HG03196 (cell line): ENCODE measurements around the gene ZNF394.
A peak's percentile ranks its signal among the peaks of the same experiment; 100 is the strongest.
"Not testable (repeated sequence)": the region's sequence is repeated elsewhere in the genome, so short reads cannot be mapped to it uniquely, and the experiment has no call there.

Source experiments
- ATAC-seq: cut with Tn5 transposase; IDR thresholded peaks from one replicate; pipeline ENCODE4 v1.9.1; 2021; ENCODE audit not compliant: unreplicated experiment

ZNF394 gene

DNA sequence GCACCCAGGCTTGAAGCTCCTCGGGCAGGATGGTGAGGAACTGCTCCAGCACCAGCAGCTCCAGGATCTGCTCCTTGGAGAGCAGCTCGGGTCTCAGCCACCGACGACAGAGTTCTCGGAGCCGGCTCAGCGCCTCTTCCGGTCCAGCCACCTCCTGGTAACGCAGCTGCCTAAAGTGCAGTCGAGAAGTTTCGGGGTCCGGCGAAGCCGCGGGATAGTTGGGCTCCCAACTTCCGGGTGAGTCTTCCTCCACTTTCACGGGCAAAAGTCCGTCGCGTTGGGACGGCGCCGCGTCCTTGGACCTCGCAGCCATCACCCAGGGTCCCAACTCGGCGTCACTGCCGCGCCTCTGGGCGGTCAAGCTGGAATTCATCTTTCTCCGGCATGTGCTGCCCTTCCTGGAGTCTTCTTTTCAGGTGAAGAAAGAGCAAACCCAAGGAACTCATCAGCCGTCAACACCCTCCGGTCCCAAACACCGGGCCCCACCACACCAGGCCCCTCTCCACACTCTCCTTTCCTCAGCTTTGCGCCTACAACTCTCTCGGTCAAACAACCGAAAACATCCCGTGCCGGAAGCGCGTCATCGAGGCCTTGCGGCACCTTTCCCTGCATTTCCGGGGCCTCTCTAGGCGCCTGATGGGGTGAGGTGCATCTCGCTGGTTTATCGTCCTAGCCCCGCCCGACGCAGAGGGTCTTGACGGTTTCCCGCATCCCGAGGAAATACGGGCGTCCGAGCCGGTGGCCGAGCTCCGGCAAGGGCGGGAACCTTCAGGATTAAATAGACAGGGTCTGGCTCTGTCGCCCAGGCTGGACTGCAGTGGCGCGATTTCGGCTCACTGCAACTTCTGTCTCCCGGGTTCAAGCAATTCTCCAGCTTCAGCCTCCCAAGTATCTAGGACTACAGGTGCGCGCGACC is at the start of gene ZNF394:
ZNF394 (minus strand) TSS at position 561 of the 916 bp plus-strand sequence; CDS start at position 373, 188 bp downstream.
- ATAC-seq, result peak; percentile 48

DNA sequence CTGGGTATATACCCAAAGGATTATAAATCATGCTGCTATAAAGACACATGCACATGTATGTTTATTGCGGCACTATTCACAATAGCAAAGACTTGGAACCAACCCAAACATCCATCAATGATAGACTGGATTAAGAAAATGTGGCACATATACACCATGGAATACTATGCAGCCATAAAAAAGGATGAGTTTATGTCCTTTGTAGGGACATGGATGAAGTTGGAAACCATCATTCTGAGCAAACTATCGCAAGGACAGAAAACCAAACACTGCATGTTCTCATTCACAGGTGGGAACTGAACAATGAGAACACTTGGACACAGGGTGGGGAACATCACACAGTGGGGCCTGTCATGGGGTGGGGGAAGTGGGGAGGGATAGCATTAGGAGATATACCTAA is 49.5 kb upstream of the ZNF394 start:
- ATAC-seq, result not testable (repeated sequence)

GRCh38 chr7:99545308-99545707 is 45.2 kb upstream of the ZNF394 start:
- ATAC-seq, result not testable (repeated sequence)

- ATAC-seq, result no peak
Measured at GRCh38 chr7:99543916-99544315, 43.8 kb upstream of the ZNF394 start.

DNA sequence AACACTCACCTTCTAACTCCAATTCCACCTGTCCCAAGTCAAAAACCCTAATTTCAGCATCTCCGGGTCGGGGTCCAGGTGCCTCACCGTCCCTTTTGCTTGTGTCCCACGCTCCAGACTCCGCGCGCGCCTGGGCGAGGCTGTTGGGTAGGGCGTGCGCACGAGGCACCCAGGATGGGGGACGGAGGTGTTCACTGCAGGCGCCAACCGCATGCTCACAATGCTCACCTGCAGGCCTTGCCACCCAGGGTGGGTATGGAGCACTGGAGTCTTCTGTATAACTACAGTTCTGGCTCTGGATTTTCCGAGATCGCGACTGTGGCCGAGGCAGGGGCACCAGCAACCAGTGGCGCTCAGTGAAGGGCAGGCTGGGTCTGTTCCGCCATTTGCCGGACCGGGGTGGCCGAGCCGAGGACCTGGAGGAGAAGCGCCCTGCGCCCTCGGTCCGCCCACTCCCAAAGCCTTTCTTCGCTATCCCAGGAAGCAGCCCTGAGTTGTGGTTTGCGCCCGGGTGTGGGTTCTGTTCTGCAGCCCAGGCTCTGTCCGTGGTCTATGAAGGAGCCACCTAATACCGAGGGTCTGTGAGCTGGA is 43.1 kb upstream of the ZNF394 start:
- no peak for ATAC-seq

DNA sequence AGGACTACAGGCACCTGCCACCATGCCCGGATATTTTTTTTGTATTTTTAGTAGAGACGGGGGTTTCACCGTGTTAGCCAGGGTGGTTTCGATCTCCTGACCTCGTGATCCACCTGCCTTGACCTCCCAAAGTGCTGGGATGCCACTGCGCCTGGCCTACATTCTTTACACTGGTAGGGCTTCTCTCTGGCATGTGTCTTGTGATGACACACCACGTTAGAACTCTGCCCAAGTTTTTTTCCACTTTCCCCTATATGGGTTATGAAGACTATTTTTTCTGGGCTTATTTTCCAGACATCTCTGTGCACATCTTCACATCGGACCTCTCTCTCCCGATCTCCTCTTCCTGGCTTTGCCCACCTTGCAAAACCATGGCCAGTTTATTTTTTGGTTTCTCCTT is 41.1 kb upstream of the ZNF394 start:
- ATAC-seq, result no peak

- ATAC-seq, result no peak
Measured at GRCh38 chr7:99540542-99540941, 40.5 kb upstream of the ZNF394 start.

DNA sequence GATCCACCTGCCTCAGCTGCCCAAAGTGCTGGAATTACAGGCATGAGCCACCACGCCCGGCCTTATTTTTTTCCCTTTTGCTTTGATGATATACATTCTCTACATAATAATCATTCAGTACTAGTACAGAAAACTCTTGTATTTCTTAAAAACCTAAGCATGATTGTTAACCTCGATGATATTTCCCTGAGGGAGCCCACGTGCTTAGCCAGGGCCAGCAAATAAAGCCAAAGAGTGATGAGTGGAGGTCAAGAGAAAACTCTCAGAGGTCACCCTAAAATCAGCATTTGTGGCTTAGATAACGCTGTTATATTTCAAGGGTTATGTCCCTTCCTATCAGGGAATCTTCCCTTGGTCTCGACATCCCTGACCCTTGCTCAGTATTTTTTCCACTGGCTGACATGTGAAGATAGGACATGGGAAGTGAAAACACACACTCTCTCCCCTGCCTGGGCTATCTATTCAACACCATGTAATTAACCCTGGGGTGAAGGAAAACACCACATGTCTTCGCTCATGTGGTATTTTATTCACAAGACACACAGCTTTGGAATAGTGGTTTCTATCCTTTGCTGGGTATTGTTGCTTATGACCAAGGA is 39.2 kb upstream of the ZNF394 start:
- no peak for ATAC-seq

GRCh38 chr7:99535667-99536066 is 35.6 kb upstream of the ZNF394 start:
- ATAC-seq, result no peak

GRCh38 chr7:99531354-99531765 is 31.3 kb upstream of the ZNF394 start:
- no peak for ATAC-seq

DNA sequence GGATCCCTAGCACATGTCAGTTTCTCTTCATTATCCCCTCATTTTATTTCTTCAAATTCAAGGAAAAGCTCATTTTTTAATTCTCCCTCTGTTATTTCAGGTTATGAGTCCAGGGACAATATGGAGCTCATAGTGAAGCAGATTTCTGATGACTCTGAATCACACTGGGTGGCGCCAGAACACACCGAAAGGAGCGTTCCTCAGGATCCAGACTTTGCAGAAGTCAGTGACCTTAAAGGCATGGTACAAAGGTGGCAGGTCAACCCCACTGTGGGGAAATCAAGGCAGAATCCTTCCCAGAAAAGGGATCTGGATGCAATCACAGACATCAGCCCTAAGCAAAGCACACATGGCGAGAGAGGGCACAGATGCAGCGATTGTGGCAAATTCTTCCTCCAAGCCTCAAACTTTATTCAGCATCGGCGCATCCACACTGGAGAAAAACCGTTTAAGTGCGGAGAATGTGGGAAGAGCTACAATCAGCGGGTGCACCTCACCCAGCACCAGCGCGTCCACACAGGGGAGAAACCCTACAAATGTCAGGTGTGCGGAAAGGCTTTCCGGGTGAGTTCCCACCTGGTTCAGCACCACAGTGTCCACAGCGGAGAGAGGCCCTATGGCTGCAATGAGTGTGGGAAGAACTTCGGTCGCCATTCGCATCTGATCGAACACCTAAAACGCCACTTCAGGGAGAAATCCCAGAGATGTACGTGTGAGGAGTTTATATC is 25.8 kb upstream of the ZNF394 start:
- no peak for ATAC-seq

DNA sequence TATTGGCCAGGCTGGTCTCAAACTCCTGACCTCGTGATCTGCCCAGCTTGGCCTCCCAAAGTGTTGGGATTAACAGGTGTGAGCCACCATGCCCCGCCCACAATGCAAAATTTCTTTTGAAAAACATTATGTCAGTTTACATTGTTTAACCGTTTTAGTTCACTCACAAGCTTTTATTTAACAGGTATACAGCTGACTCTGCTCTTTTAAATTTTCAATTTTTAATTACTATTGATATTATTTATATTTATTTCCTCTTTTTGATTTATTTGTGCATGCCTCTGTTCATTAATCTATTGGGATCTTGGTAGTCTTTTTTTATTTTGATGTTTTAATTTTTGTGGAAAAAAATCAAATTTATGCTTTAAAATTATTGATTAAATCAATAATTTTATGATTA is 21.3 kb upstream of the ZNF394 start:
- no peak for ATAC-seq

- ATAC-seq, result no peak
Measured at GRCh38 chr7:99514050-99514449, 14.0 kb upstream of the ZNF394 start.

GRCh38 chr7:99505324-99505662 is 5.2 kb upstream of the ZNF394 start:
- no peak for ATAC-seq

GRCh38 chr7:99504603-99505323 is 4.7 kb upstream of the ZNF394 start, which contains the start of gene ZKSCAN5:
ZKSCAN5 (plus strand) TSS chr7:99504662; CDS start chr7:99506045, 1,383 bp downstream.
- ATAC-seq, result peak; percentile 74

DNA sequence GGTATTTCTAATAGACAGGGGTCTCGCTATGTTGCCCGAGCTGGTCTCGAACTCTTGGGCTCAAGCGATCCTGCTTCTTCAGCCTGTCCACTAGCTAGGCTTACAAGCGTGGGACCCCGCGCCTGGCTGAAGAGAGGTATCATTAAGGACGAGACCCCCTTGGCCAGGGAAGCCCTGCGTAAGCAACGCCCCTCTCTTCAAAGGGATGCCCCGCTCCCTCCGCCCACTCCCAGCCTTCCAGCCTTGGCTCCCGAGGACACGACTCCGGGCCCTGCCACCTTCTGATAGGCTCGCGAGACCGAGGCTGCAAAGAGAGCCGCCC is 4.2 kb upstream of the ZNF394 start:
- no peak for ATAC-seq

GRCh38 chr7:99501236-99501635 is 1.2 kb upstream of the ZNF394 start:
- ATAC-seq, result not testable (repeated sequence)

DNA sequence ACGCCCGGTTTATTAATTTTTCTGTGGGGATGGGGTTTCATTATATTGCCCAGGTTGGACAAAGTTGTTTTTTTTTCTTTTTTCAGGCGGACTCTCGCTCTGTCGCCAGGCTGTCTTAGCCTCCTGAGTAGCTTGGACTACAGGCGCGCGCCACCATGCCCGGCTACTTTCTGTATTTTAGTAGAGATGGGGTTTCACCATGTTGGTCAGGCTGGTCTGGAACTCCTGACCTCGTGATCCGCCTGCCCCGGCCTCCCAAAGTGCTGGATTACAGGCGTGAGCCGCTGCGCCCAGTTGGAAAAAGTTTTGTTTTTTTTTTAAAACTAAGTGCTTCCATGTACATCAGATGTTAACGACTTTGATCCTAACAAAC is 542 bp upstream of the ZNF394 start:
- ATAC-seq, result no peak

DNA sequence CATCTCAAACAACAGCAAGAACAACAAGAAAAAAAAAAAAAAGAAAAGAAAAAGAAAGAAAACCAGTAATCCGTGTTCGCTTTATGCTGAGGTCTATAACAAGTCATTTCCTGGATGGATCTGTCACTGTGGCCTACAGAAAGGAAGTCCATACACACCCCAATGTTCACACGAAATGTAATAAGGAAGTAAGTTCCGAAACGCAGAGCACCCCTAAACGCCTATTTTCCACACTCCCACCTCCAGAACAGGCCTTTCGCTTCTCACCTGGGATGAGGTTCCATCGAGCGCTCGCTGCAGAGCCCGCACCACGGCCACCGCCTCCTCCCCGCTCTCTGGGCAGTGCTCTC is 735 bp downstream of the ZNF394 start:
- no peak for ATAC-seq

GRCh38 chr7:99498546-99498944 is 1.5 kb downstream of the ZNF394 start:
- no peak for ATAC-seq
